RKO (cell line): Measurements from ENCODE around the gene RIMBP3B.
"Not testable (repeated sequence)": the region's sequence is repeated elsewhere in the genome, so short reads cannot be mapped to it uniquely, and the experiment has no call there.

ENCODE experiments used
- DNase-seq: peaks from one replicate; pipeline ENCODE4 v3.0.0-alpha.2; 2016; ENCODE audit warnings: low spot score

Gene RIMBP3B

GRCh38 chr22:21417853-21418252 lies 34.3 kb downstream of the RIMBP3B start:
- DNase-seq: not testable (repeated sequence)

- not testable (repeated sequence) for DNase-seq
These were observed 35.6 kb downstream of the RIMBP3B start for GRCh38 chr22:21418974-21419638.

GRCh38 chr22:21420180-21420763 lies 36.7 kb downstream of the RIMBP3B start:
- DNase-seq: not testable (repeated sequence)

DNA sequence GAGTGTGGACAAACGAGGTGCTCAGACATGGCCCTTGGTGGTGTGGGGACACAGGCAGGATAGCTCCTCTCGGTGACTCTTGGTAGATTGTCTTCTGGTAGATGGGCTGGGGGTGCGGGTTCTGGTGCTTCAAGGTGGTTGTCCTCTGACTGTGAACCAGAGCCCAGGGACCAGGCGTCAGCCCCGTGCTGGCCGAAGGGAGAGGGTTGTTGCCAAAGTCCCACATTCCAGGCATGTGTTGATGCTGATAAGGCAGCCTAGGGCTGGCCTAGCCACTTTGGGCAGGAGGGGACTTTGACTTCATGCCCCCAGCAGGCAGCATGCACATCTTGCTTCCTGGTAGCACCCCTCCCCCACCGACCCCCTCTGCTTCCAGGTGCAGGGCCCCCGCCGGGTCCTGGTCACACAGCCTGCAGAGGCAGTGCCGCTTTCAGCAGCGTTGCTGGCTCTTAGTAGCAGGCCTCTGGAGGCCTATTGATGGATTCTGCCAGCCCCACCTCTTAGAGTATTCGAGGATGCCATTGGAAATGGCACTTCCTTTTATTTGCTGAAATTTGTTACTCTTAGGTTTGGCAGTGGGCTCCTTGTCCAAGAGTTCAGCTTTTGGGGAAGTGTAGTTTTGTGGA lies 40.6 kb downstream of the RIMBP3B start:
- DNase-seq: not testable (repeated sequence)

- DNase-seq: not testable (repeated sequence)
These were observed 51.1 kb downstream of the RIMBP3B start for GRCh38 chr22:21434378-21435233.

DNA sequence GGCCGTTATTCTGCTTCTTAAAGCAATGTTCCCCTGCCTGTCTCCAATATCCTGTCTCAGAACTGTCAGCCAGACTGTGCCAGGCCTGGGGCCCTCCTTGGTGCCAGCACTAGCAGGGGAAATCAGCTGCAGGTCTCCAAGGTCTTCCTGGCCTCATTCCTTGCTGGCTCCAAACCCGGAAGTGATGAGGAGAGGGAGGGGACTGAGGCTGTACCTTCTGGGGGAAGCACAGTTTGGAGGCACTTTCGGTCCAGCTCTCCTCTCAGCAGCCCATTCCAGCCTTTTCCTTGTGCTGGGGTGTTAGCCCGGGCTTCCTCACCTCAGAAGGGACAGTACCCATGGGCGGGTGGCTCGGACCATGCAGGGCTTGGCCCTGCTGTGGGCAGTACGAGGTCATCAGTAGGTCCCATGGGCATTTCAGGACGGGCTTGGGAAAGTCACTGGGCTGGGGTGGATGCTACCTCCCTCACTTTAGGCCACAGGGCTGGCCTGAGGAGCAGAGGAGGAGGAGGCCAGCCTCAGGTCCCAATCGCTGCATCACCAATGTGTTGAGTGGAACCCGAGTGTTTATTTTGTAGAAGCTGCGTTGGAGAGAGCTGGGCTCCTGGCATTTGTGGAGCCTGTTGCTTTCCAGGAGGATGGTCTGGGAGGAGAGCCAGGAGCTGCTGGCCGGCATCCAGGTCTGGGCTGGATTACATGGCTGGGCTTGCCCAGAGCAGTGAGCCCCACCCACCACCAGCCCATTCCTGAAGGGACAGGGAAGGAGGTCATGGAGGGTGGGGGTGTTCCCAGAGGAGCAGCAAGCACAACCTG lies 52.7 kb downstream of the RIMBP3B start:
- not testable (repeated sequence) for DNase-seq

DNA sequence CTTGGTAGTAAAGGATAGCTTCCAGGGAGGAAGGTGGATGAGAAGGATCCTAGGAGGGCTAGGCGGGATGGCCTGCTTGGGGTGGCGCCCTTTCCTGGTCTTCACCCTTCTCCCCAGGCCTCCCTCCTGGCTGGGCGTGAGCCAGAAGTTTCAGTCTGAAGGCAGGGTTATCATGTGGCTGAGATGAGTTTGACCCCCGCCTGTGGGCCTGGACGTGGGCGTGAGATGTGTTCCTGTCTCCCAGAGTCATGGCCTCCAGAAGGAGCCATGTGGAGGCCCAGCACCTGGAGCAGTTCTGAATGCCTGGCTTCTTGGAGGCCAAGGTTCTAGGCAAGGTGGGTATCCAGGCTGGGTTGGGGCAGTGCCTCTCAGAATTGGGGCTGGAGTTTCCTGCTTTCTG lies 54.5 kb downstream of the RIMBP3B start:
- DNase-seq: not testable (repeated sequence)
